ENCODE measurements around the gene CAV2.

- TF ChIP-seq, protein P1, sequence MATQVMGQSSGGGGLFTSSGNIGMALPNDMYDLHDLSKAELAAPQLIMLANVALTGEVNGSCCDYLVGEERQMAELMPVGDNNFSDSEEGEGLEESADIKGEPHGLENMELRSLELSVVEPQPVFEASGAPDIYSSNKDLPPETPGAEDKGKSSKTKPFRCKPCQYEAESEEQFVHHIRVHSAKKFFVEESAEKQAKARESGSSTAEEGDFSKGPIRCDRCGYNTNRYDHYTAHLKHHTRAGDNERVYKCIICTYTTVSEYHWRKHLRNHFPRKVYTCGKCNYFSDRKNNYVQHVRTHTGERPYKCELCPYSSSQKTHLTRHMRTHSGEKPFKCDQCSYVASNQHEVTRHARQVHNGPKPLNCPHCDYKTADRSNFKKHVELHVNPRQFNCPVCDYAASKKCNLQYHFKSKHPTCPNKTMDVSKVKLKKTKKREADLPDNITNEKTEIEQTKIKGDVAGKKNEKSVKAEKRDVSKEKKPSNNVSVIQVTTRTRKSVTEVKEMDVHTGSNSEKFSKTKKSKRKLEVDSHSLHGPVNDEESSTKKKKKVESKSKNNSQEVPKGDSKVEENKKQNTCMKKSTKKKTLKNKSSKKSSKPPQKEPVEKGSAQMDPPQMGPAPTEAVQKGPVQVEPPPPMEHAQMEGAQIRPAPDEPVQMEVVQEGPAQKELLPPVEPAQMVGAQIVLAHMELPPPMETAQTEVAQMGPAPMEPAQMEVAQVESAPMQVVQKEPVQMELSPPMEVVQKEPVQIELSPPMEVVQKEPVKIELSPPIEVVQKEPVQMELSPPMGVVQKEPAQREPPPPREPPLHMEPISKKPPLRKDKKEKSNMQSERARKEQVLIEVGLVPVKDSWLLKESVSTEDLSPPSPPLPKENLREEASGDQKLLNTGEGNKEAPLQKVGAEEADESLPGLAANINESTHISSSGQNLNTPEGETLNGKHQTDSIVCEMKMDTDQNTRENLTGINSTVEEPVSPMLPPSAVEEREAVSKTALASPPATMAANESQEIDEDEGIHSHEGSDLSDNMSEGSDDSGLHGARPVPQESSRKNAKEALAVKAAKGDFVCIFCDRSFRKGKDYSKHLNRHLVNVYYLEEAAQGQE (IDR thresholded peaks at IDR 0.05; ENCODE audit: low read depth), result no peak
- TF ChIP-seq EP300 (IDR thresholded peaks at IDR 0.05; ENCODE audit: borderline replicate concordance) (no peak), ZBTB7A (IDR thresholded peaks at IDR 0.05; ENCODE audit: low read depth) (no peak), MAX (IDR thresholded peaks at IDR 0.05) (no peak), FOXM1 (IDR thresholded peaks at IDR 0.05; ENCODE audit: borderline replicate concordance, low read depth) (no peak), CEBPB (IDR thresholded peaks at IDR 0.05) (no peak), USF1 (IDR thresholded peaks at IDR 0.05) (no peak), CREB1 (IDR thresholded peaks at IDR 0.05; ENCODE audit: low read depth) (no peak), NFIC (IDR thresholded peaks at IDR 0.05) (no peak), RAD21 (IDR thresholded peaks at IDR 0.05; ENCODE audit: low read depth) (no peak), TAF1 (IDR thresholded peaks at IDR 0.05; ENCODE audit: low read depth) (no peak), EGR1 (IDR thresholded peaks at IDR 0.05) (no peak), TEAD4 (IDR thresholded peaks at IDR 0.05) (no peak)
Measured at GRCh38 chr7:116528008-116528789, 28.7 kb downstream of the CAV2 start.

All from Ishikawa (cell line).